Non-pigmented ciliary epithelial cell (primary cell): ENCODE data around the gene CCNL1.
"Not testable (repeated sequence)": the region's sequence is repeated elsewhere in the genome, so short reads cannot be mapped to it uniquely, and the experiment has no call there.

Experiments
- DNase-seq: peaks from one replicate; pipeline ENCODE4 v3.0.0-alpha.2; 2010; ENCODE audit warnings: low read depth

The CCNL1 gene

GRCh38 chr3:157159762-157160657 lies at the start of gene CCNL1:
CCNL1 (minus strand) TSS chr3:157160147; CDS start chr3:157160094, 53 bp downstream.
- DNase-seq: peak; percentile 83

DNA sequence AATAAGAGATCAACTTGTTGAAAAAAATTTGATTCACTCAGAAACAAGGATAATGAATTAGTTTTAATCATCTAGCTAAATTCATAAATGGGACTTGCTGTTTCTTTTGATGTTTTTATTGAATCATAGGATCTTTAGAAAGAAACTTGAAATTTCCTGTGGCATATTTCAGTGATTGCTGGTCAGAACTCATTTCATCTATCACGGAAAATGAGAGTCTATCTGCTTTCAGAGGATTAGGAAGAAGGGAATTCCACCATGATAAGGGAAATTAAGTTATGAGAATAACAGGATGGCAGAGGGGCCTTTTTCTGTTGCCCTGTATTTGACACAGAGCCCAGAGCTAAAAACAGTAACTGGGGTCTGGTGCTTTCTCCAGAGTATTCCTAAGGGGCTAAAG lies 44.9 kb upstream of the CCNL1 start:
- DNase-seq: no peak

DNA sequence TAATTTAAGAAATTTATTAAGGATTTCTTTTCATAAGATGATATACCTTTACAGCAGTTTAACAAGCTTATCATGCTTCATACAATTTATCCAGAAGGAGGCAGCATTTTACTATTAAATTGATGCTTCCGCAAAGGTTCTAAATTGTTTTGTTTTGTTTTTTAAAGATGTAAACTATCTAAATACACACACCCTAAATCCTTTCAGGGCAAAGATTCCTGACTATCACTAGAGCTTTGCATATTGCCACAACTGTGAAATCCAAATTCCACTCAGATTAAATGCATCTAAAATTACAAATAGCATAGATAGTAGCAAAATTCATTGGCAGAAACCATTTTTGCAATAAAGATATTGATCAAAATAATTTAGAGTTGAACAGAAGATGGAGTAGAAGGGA lies 44.5 kb upstream of the CCNL1 start:
- no peak for DNase-seq

DNA sequence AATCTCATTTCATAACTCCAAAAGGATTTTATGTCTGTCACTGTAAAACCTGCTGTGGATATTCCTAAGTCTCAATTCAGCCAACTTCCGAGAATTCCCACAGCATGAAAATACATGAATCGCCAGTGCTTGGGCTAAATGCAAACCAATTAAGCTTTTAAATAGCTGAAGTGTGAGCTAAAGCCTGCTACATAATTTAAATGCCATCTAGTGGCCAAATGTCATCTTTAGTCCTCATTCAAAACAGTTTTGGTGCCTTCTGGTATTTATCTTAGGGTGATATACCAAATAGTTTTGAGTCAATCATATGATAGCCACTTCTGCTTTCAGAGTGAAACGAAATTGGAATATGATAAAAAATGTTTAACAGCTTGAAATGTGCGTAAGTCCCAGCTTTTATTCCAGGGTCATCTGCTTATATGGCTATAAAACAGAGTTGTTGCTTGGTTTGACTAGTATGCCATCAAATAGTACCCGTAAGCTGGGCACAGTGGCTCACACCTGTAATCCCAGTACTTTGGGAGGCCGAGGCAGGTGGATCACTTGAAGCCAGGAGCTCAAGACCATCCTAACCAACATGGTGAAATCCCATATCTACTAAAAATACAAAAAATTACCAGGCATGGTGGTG lies 41.8 kb upstream of the CCNL1 start:
- no peak for DNase-seq

DNA sequence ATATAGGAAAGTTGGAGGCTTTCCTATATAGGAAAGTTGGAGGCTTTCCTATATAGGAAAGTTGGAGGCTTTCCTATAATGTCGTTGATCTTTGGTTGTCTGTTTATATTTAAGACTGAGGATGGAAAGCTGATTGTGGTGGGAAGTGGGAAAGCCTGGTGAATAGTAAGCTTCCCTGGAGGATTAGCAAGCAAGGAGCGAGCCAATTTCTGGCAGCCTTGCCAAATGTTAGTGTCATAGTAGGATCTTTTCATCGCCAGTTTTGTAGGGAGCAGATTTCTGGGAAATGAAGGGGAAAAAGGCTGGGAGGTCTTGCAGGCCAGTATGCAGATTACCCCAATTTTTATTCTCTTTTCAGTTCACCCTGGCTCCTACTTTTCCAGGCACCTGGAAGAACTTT lies 39.9 kb upstream of the CCNL1 start:
- no peak for DNase-seq

DNA sequence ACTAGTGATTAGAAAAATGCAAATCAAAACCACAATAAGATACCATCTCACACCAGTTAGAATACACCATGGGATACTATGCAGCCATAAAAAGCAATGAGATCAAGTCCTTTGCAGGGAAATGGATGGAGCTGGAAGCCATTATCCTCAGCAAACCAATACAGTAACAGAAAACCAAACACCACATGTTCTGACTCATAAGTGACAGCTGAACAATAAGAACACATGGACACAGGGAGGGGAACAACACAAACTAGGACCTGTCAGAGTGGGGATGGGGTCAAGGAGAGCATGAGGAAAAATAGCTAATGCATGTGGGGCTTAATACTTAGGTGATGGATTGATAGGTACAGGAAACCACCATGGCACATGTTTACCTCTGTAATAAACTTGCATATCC lies 36.0 kb upstream of the CCNL1 start:
- no peak for DNase-seq

DNA sequence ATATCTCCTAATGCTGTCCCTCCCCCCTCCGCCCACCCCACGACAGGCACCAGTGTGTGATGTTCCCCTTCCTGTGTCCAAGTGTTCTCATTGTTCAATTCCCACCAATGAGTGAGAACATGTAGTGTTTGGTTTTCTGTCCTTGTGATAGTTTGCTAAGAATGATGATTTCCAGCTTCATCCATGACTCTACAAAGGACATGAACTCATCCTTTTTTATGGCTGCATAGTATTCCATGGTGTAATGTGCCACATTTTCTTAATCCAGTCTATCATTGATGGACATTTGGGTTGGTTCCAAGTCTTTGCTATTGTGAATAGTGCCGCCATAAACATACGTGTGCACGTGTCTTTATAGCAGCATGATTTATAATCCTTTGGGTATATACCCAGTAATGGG lies 31.2 kb upstream of the CCNL1 start:
- DNase-seq: not testable (repeated sequence)

DNA sequence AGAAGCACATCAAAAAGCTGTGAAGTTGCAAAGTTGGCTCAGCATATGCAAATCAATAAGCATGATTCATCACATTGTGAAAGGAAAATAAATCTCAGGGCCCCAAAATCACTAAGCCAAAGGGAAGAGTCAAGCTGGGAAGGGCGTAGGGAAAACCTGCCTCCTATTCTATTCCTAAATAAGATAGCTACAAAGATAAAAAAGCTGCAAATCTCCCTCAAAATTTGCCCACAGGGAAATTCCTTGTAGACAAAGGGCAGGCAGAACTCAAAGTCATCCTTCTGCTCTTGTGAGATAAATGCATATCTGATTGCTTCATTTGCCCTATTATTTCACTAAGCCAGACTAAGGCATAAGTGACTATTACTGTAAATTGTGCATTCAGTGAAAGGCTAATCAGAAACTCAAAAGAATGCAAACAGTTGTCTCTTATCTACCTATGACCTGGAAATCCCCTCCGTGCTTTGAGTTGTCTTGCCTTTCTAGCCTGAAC lies 30.5 kb upstream of the CCNL1 start:
- DNase-seq: no peak

DNA sequence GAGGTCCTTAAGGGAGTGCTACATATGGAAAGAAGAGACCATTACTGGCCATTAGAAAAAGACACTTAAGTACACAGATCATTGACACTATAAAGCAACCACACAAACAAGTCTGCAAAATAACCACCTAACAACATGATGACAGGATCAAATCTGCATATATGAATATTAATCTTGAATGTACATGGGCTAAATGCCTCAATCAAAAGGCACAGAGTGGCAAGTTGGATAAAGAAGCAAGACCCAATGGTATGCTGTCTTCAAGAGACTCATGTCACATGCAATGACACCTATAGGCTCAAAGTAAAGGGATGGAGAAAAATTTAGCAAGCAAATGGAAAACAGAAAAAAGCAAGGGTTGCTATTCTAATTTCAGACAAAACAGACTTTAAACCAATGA lies 28.4 kb upstream of the CCNL1 start:
- DNase-seq: no peak

GRCh38 chr3:157182879-157183278 lies 22.9 kb upstream of the CCNL1 start:
- no peak for DNase-seq

DNA sequence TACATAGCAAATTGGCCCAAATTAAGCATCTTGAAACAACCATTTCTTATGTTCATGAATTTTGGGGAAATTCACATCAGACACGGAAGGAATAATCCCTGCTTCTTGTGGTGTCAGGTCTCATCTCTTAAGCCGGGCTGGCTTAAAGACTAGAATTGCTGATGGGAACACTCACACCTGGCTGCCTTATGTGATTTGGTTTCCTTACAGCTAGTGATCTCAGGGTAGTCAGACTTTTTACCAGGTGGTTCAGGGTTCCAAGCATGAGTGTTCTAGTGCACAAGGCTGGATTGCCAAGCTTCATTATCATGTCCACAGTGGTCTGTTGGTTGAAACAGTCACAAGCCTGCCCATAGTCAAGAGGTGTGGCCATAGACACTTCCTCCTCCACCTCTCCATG lies 20.3 kb upstream of the CCNL1 start:
- DNase-seq: no peak

- no peak for DNase-seq
Measured at GRCh38 chr3:157179365-157179803, 19.4 kb upstream of the CCNL1 start.

DNA sequence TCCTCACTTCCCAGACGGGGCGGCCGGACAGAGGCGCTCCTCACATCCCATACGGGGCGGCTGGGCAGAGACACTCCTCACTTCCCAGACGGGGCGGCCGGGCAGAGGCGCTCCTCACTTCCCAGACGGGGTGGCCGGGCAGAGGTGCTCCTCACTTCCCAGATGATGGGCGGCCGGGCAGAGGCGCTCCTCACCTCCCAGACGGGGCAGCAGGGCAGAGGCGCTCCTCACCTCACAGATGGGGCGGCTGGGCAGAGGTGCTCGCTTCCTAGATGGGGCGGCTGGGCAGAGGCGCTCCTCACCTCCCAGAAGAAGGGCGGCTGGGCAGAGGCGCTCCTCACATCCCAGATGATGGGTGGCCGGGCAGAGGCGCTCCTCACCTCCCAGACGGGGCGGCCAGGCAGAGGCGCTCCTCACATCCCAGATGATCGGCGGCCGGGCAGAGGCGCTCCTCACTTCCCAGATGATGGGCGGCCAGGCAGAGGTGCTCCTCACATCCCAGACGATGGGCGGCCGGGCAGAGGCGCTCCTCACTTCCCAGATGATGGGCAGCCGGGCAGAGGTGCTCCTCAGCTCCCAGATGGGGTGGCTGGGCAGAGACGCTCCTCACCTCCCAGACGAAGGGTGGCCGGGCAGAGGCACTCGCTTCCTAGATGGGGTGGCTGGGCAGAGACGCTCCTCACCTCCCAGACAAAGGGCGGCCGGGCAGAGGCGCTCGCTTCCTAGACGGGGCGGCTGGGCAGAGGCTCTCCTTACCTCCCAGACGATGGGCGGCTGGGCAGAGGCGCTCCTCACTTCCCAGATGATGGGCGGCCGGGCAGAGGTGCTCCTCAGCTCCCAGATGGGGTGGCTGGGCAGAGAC lies 18.8 kb upstream of the CCNL1 start:
- not testable (repeated sequence) for DNase-seq

DNA sequence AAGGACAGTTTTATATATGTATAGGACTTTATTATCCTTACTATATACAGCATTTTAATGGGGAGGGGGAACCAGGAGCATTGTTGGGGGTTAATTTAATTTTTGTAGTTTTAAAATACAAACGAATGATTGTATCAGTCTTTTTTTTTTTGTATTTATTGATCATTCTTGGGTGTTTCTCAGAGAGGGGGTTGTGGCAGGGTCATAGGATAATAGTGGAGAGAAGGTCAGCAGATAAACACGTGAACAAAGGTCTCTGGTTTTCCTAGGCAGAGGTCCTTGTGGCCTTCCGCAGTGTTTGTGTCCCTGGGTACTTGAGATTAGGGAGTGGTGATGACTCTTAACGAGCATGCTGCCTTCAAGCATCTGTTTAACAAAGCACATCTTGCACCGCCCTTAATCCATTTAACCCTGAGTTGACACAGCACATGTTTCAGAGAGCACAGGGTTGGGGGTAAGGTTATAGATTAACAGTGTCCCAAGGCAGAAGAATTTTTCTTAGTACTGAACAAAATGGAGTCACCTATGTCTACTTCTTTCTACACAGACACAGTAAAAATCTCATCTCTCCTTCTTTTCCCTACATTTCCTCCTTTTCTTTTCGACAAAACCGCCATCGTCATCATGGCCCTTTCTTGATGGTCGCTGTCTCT lies 18.0 kb upstream of the CCNL1 start:
- DNase-seq: not testable (repeated sequence)

DNA sequence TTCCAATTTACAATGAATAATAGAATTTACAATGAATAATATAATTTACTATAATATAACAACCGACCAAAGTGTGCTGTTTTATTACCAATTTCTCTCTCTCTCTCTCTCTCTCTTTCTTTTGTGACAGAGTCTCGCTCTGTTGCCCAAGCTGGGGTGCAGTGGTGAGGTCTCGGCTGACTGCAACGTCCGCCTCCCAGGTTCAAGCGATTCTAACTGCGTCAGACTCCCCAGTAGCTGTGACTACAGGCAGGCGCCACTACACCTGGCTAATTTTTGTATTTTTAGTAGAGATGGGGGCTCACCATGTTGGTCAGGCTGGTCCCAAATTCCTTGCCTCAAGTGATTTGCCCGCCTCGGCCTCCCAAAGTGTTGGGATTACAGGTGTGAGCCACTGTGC lies 17.0 kb upstream of the CCNL1 start:
- no peak for DNase-seq

- DNase-seq: no peak
Measured at GRCh38 chr3:157175691-157176507, 16.0 kb upstream of the CCNL1 start.

- peak; percentile 99 for DNase-seq
Measured at GRCh38 chr3:157174649-157175498, 14.9 kb upstream of the CCNL1 start.

- no peak for DNase-seq
Measured at GRCh38 chr3:157174290-157174648, 14.3 kb upstream of the CCNL1 start.

DNA sequence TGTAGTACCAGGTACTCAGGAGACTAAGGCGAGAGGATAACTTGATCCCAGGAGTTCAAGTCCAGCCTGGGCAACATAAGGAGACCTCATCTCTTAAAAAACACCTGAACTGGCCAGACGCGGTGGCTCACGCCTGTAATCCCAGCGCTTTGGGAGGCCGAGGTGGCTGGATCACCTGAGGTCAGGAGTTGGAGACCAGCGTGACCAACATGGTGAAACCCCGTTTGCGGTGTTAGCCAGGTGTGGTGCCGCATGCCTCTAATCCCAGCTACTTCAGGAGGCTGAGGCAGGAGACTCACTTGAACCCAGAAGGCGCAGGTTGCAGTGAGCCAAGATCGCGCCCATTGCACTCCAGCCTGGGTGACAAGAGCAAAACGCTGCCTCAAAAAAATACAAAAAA lies 13.4 kb upstream of the CCNL1 start:
- DNase-seq: not testable (repeated sequence)

- DNase-seq: no peak
Measured at GRCh38 chr3:157172746-157173145, 12.8 kb upstream of the CCNL1 start.
